Measurements from ENCODE around the gene CGNL1.

DNA sequence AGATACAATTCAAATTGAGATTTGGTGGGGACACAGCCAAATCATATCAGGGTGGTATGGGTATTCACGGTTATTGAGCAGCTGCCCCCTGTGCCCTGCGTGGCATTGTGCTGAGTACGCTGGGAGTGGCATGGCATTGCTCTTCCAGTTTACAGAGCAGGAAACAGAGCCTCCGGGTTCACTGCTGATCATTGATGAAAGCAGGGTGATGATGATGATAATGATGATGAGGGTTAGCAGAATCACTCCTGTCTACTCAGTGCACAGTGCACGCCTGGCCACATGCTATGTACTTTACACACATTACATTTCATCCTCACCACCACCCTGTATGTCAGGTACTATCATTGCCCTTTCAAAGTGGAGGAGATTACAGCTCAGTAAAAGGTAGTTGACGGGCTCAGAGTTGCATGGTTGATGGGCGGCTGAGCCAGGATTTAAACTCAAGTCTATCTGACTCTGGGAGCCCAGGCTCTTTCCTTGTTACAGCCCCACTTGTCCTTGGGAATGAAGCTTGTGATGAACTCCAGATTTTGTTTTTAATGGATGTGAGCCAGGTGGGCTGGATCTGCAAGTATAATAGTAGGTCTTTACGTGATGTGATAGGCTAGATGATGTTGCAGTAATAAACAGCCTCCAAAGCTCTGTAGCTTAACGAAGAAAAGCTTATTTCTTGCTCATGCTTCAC, 127.8 kb downstream of the CGNL1 start:
- TF ChIP-seq, protein P1, sequence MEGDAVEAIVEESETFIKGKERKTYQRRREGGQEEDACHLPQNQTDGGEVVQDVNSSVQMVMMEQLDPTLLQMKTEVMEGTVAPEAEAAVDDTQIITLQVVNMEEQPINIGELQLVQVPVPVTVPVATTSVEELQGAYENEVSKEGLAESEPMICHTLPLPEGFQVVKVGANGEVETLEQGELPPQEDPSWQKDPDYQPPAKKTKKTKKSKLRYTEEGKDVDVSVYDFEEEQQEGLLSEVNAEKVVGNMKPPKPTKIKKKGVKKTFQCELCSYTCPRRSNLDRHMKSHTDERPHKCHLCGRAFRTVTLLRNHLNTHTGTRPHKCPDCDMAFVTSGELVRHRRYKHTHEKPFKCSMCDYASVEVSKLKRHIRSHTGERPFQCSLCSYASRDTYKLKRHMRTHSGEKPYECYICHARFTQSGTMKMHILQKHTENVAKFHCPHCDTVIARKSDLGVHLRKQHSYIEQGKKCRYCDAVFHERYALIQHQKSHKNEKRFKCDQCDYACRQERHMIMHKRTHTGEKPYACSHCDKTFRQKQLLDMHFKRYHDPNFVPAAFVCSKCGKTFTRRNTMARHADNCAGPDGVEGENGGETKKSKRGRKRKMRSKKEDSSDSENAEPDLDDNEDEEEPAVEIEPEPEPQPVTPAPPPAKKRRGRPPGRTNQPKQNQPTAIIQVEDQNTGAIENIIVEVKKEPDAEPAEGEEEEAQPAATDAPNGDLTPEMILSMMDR (conservative IDR thresholded peaks at IDR 0.05), result no peak
- no peak for TF ChIP-seq ZFX (IDR thresholded peaks at IDR 0.05)

Data from C4-2B (cell line).